Hepatocyte (in vitro differentiated cells): Measurements from ENCODE around the gene FAM72A. TPM values are rescaled to one million over a fixed set of nuclear protein-coding genes. Genes with fewer than 3 reads are reported as not detected.
A peak's percentile ranks its signal among the peaks of the same experiment; 100 is the strongest.
"Not testable (repeated sequence)": the region's sequence is repeated elsewhere in the genome, so short reads cannot be mapped to it uniquely, and the experiment has no call there.

Experiments used
- DNase-seq: peaks from one replicate; pipeline ENCODE4 v3.0.0-alpha.2; 2016; ENCODE audit warnings: low spot score
- H2AFZ ChIP-seq: fragments of 200-600 bp; sonication (generic); 2 replicates; pipeline ENCODE4 v1.6.0; 2016; ENCODE audit warnings: antibody characterized with exemption, mild to moderate bottlenecking
- H3K27ac ChIP-seq: fragments of 200-600 bp; sonication (generic); 2 replicates; pipeline ENCODE4 v1.5.1; 2016; ENCODE audit warnings: mild to moderate bottlenecking
- H3K27me3 ChIP-seq: fragments of 200-600 bp; sonication (generic); 2 replicates; pipeline ENCODE4 v1.6.1; 2016
- H3K36me3 ChIP-seq: fragments of 200-600 bp; sonication (generic); replicated peaks from 2 replicates; pipeline ENCODE4 v1.5.1; 2016; ENCODE audit warnings: low read depth; ENCODE audit not compliant: insufficient read depth
- H3K4me1 ChIP-seq: fragments of 200-600 bp; sonication (generic); 2 replicates; pipeline ENCODE4 v1.5.1; 2016; ENCODE audit warnings: mild to moderate bottlenecking, moderate library complexity; ENCODE audit not compliant: insufficient read depth
- H3K4me2 ChIP-seq: fragments of 200-600 bp; sonication (generic); 2 replicates; pipeline ENCODE4 v1.6.0; 2016
- H3K4me3 ChIP-seq: fragments of 200-600 bp; sonication (generic); 2 replicates; pipeline ENCODE4 v1.5.1; 2016; ENCODE audit warnings: mild to moderate bottlenecking
- H3K79me2 ChIP-seq: fragments of 200-600 bp; sonication (generic); 2 replicates; pipeline ENCODE4 v1.6.0; 2017; ENCODE audit warnings: mild to moderate bottlenecking
- H3K9me2 ChIP-seq: fragments of 200-600 bp; sonication (generic); replicated peaks from 2 replicates; pipeline ENCODE4 v1.6.0; 2017; ENCODE audit warnings: mild to moderate bottlenecking; ENCODE audit not compliant: insufficient read depth
- H3K9me3 ChIP-seq: fragments of 200-600 bp; sonication (generic); 2 replicates; pipeline ENCODE4 v1.5.1; 2016; ENCODE audit warnings: low read depth, mild to moderate bottlenecking
- H4K20me1 ChIP-seq: fragments of 200-600 bp; sonication (generic); 2 replicates; pipeline ENCODE4 v1.6.0; 2016; ENCODE audit warnings: mild to moderate bottlenecking; ENCODE audit not compliant: insufficient read depth, poor library complexity, severe bottlenecking
- WGBS: methylation state at CpG from one replicate; pipeline ENCODE4 v1.1.6; 2016; ENCODE audit warnings: low lambda C conversion rate; ENCODE audit errors: missing lambda C conversion rate; 5-methylcytosine and 5-hydroxymethylcytosine counted together
- polyA plus RNA-seq: library from polyadenylated mRNA; unstranded; fragments of >200 nt; fragmentation: Nextera tagmentation; extraction: Ambion mirVana; gene quantifications from 2 replicates; pipeline ENCODE4 v1.2.1, GENCODE V29; 2016
- total RNA-seq: library from RNA; depleted of rRNA; stranded (reverse); fragments of >200 nt; gene quantifications from 2 replicates; pipeline ENCODE4 v1.2.3, GENCODE V29; 2014

The FAM72A gene
- total and polyA plus RNA-seq, 2 experiments from 2014 or later: 0.83 to 1.8 TPM

DNA sequence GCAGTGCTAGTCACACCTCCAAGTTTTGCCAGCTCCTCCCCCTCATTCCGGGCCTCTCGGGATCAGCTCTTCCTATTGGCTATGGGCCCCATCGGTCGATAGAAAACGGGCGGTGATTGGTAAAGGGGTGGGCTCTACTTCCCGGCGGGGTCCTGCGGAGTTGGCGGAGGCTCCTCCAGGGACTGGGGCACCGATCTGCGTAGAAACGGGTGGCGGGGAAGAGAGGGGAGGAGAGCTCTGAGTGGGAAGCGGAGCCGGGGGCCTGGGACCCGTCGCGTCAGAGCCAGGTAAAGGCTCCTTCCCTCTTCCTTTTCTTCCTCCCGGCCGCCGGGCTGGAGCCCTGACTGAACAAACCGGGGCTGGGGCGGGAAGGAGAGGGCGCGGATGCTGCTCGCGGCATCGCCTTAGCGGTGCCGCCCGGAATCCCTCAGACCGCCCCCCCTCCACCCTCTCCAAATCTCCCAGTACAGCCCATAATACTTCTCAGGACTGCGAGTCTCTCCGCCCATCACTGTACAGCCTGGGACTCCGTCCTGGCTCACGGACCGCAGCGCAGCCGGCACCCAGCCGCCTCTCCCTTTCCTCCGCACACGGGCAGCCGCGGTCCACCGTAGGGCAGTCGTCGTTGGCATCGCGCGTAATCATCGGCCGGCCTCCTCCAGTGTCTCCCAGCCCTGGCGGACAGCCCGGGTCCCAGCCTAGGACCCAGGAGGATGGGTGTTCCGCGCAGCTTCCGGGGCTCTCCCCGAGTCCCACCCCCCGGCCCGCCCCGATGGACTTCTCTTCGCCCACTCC, 922 bp upstream of the FAM72A start, which contains the start of gene SRGAP2:
Gene SRGAP2 (plus strand): TSS at position 178 of the 795 bp plus-strand sequence. CDS start 2,430 bp downstream, outside the sequence.
- H3K36me3 ChIP-seq, H3K9me2 ChIP-seq, H3K9me3 ChIP-seq, H3K4me3 ChIP-seq, H3K4me1 ChIP-seq, H3K27me3 ChIP-seq, H2AFZ ChIP-seq, H4K20me1 ChIP-seq, H3K79me2 ChIP-seq: not testable (repeated sequence)
- WGBS: 6% methylated on average over 6 of the region's 63 CpGs
- peak; percentile 52 for DNase-seq
- H3K4me2 ChIP-seq: peak within 1 kb of the TSS; percentile 69
- peak within 1 kb of the TSS; percentile 80 for H3K27ac ChIP-seq

DNA sequence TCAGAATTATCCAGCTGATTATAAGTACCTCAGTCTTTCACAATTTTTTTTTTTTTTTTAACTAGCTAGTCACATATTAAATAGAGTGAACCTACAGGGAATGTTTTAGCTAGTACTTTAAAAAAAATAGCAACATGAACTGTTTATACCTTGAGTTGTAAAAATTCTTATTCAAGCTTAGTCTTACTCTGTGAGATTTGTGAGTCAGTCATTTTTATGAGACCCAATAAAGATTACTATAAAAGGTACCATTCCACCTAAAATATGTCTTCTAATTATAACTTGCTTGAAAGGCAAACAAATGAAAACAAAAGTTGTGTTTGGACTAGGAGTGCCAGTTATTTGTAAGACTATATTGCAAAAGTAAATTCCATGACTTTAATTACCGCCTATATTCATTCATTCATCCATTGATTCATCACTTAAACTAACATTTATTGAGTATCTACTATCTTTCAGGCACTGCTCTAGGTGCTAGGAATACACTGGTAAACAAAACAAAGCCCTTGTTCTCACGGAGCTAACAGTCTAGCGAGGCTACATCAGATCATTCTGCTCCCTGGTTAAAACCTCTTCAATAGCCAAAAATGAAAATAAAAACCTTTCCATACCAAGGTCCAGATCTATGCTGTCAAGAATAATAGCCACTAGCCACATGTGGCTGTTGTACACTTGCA, 5.8 kb downstream of the FAM72A start:
- not testable (repeated sequence) for H3K9me2 ChIP-seq, H3K4me2 ChIP-seq, H4K20me1 ChIP-seq, H2AFZ ChIP-seq, H3K27ac ChIP-seq, H3K4me1 ChIP-seq, H3K36me3 ChIP-seq, DNase-seq, H3K79me2 ChIP-seq, H3K27me3 ChIP-seq, H3K9me3 ChIP-seq, H3K4me3 ChIP-seq
- WGBS: 66% methylated on average over 3 of the region's 3 CpGs

DNA sequence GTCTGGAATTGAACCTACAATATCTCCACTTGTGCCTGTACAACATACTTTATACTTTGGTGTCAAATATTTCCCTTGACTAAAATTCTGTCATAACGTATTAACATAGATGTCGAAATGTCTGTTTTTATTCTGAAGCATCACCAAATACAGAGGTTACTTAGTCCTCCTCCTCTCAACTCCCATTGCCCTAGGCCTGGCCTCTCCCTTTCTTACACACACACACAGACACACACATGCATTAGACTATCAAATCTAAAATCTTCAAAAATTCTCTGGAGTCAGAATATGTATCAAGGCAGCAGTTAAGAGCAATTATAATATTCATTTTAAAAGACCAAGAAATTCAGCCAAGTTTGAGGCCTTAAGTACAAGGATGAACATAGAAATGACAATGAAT, 7.5 kb downstream of the FAM72A start:
- not testable (repeated sequence) for DNase-seq, H3K27ac ChIP-seq, H3K4me3 ChIP-seq, H3K27me3 ChIP-seq, H3K4me1 ChIP-seq, H3K36me3 ChIP-seq, H3K79me2 ChIP-seq, H4K20me1 ChIP-seq, H3K4me2 ChIP-seq, H3K9me2 ChIP-seq, H2AFZ ChIP-seq, H3K9me3 ChIP-seq
- WGBS: no CpG with 5 or more reads among the region's 2 CpGs

DNA sequence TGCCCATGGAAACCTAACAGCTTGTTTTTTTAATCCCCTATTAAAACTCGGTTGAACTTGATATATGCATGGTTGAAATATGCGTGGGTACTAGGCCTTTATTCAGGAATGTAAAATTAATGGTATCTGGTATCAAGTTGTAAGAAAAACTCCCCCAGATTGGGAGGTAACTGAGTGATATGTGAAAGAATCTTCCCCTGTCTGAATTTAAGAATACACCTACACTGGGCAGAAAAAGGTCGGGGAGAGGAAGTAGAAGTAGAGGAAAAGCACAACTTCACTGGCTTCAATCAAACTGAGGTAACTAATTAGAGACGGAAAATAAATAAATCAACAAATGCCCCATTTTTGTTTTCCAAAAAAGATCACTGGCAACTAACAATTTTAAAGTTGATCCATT, 15.8 kb downstream of the FAM72A start:
- not testable (repeated sequence) for H3K27ac ChIP-seq, H3K4me2 ChIP-seq, H3K27me3 ChIP-seq, H2AFZ ChIP-seq, H3K79me2 ChIP-seq, H3K36me3 ChIP-seq, DNase-seq, H3K9me3 ChIP-seq, H4K20me1 ChIP-seq, H3K4me3 ChIP-seq, H3K4me1 ChIP-seq, H3K9me2 ChIP-seq
- WGBS: 91% methylated on average over 2 of the region's 4 CpGs

DNA sequence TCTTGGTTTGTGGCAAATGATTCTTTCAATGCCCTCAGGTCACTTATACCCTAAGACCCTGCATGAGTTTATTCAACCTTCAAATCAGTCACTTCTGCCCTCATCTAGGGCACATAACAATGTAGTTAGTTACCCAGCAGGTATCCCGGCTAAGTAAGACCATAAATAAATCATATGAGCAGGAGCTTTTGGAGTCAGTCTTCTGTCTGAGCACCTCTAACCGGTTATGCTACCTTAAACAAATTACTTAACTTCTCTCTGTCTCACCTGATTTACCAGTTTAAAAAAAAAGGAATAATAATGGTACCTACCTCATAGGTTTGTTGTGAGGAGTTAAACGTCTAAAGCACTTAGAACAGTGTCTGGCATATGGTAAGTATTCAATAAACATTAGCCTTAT, 16.9 kb downstream of the FAM72A start:
- WGBS: no CpG with 5 or more reads among the region's 3 CpGs
- not testable (repeated sequence) for H3K9me2 ChIP-seq, H3K27me3 ChIP-seq, DNase-seq, H3K4me1 ChIP-seq, H3K27ac ChIP-seq, H4K20me1 ChIP-seq, H3K9me3 ChIP-seq, H3K36me3 ChIP-seq, H3K4me3 ChIP-seq, H3K79me2 ChIP-seq, H3K4me2 ChIP-seq, H2AFZ ChIP-seq

DNA sequence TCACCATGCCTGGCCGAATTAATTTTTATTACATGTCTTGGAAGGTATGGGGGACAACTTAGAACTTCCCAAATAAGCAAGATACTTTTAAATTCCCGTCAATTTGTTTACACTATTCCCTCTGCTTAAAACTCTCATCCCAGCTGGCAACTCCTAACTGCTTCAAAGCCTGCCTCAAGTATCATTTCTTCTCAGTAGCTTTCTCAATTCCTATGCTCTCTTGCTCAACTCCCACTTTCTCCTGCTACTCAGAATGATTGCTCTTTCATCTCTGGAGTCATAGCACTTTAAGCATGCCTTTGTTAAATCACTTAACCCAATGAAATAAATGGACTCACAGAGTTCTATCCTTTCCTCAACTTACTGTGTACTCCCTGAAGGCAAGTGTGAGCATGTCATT, 18.9 kb downstream of the FAM72A start:
- not testable (repeated sequence) for H3K4me3 ChIP-seq, H3K79me2 ChIP-seq, H3K27me3 ChIP-seq, H3K9me3 ChIP-seq, H4K20me1 ChIP-seq, H3K36me3 ChIP-seq, DNase-seq, H2AFZ ChIP-seq, H3K4me1 ChIP-seq, H3K4me2 ChIP-seq, H3K9me2 ChIP-seq, H3K27ac ChIP-seq
- WGBS: 43% methylated on average over 1 of the region's 2 CpGs

DNA sequence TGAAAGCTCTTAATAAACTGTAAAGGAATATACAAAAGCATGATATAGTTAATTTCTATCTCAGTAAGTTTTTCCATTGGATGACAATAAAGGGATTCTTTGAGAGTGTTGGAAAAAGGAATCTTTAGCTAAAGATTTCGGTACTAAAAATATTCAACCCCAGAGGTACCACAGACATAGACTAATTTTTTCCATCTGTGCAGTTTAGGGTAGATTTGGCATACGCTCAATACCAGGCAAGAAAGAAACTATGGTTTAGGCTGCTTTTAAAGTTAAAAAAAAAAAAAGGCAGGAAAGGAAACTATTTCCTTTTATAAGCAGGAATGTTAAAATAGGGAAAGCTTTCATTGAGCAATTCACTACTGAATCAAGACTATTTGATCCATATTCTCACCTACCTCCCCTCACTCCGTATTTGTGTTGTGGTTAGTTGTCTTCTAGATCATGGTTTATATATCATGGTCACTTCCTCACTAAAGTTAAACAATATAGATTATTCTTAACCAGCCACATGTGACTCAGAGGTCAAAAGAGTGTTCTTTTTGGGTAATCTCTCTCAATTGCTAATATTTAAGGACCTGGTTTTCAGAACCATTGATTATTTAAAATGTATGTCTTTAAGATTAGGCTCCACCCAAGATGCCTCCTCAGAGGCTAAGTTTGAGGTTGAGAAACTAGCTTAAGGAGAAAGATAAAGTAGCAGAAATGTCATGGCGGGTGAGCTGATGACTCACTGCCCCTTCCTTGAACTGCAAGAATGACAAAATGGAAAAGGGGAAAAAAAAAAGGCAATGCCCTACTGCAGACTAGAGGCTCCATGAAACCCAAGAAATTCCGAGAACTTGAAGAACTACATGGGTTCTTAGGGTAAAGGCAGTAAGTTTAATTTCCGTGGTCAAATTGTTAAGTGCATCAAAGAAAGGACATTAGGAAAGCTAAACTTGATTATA, 20.0 kb downstream of the FAM72A start:
- not testable (repeated sequence) for H4K20me1 ChIP-seq, H3K36me3 ChIP-seq, H3K4me2 ChIP-seq, H3K27me3 ChIP-seq, H3K79me2 ChIP-seq, H3K9me3 ChIP-seq, H3K4me3 ChIP-seq, H3K27ac ChIP-seq, H2AFZ ChIP-seq, H3K9me2 ChIP-seq, H3K4me1 ChIP-seq
- DNase-seq: peak; percentile 8
- 67% methylated on average over 4 of the region's 6 CpGs for WGBS

DNA sequence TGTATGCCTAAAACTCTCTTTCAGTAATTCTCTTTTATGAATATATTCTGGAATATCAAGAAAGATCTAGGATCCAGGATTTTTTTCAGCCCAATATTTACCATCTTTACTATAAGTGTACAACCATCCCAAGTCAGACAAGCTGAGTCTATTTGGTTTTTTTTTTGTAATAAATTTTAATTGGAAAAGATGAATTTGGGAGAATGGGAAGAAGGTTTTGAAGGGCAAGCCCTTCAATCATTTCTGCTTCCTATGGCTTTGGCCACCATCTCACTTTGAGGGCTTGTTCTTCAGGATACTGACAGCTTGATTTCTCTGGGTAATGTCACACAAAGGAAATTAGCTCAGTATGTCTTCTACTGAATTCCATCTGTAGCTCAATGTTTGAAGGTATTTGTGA, 23.0 kb downstream of the FAM72A start:
- not testable (repeated sequence) for H3K4me1 ChIP-seq, H4K20me1 ChIP-seq, H3K79me2 ChIP-seq, H3K27ac ChIP-seq, H2AFZ ChIP-seq, H3K9me2 ChIP-seq, H3K9me3 ChIP-seq, H3K27me3 ChIP-seq, H3K4me3 ChIP-seq, DNase-seq, H3K4me2 ChIP-seq, H3K36me3 ChIP-seq
